GM12892 (cell line): Measurements from ENCODE around the gene RILP.

ENCODE experiments used
- DNase-seq: peaks from one replicate; pipeline ENCODE4 v3.0.0; 2011; ENCODE audit not compliant: insufficient read length
- FAIRE-seq: peaks from 2 replicates; lab custom pipeline; 2011; peaks lifted over from hg19 to GRCh38; lab: Jason Lieb, UNC
- POLR2A ChIP-seq: IDR thresholded peaks from 2 replicates; pipeline ENCODE4 v1.6.1; 2011; ENCODE audit warnings: low read depth, low read length, control low read depth
- POLR2AphosphoS5 ChIP-seq: IDR thresholded peaks from 2 replicates; pipeline ENCODE4 v1.6.1; 2011; ENCODE audit warnings: low read depth, low read length, control low read depth
- TAF1 ChIP-seq: IDR thresholded peaks from 2 replicates; pipeline ENCODE4 v1.6.1; 2011; ENCODE audit warnings: low read depth, mild to moderate bottlenecking, control low read depth, low read length, borderline replicate concordance

RILP gene

DNA sequence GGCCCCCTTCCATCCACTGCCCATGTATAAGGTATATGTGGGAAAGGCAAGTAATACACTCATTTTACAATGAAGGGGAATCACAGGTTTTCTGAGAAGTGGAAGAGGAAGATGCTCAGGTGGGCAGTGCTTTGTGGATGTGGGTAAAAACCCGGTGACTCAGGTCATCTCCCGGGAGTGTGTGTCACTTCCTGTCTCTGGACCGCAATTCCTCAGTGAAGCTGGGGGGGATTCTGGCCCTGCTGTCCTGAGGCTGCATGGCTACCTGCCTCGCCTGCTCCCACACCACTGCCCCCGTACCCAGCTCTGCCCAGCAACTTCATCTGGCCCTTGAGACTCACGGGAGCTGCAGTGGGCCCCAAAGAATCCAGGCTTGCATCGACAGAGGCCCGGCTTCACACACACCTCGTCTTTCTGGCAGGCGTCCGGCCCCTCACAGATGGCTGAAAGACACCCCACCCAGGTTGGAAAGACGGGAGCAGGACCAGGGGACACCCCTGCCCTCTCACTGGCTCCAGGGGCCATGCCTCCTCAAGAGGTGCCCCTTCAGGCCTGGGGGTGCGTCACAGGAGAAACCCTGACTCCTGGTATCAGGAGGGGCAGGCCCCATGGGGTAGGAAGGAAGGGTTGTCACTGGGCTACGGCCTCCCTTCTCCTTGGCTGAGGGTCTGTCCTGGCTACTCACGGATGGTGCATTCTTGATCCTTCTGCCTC, 5.0 kb downstream of the RILP start:
- DNase-seq (peak; percentile 56), FAIRE-seq (peak; percentile 99)
- TF ChIP-seq POLR2AphosphoS5 (peak; percentile 56; the same call in 1 of the 2 replicates), POLR2A (peak; percentile 60; the same call in 1 of the 2 replicates), TAF1 (no peak)

DNA sequence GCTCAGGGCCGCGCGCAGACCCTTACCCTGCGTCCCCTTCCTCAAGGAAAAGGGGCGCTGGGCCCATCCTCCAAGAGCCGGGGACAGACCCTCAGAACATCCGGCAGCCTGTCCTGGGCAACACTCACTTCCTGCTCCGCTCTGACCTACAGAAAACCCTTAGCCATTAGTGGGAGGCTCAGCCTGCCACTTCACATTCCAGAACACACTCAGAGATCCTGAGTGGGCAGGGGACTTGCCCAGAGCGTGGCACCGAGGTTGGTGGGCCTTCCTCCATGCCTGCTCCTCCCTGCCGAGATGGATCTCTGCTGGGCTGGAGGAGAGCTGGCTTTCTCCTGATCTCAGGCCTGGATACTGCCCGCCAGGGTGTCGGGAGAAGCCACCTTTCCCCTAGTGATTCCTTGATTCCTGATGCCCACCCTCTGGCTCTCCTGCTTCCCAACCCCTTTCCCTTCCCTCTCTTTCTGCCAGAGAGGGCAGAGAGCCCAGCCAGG, 5.6 kb downstream of the RILP start:
- FAIRE-seq (no peak), DNase-seq (no peak)
- TF ChIP-seq TAF1 (no peak), POLR2AphosphoS5 (no peak)

DNA sequence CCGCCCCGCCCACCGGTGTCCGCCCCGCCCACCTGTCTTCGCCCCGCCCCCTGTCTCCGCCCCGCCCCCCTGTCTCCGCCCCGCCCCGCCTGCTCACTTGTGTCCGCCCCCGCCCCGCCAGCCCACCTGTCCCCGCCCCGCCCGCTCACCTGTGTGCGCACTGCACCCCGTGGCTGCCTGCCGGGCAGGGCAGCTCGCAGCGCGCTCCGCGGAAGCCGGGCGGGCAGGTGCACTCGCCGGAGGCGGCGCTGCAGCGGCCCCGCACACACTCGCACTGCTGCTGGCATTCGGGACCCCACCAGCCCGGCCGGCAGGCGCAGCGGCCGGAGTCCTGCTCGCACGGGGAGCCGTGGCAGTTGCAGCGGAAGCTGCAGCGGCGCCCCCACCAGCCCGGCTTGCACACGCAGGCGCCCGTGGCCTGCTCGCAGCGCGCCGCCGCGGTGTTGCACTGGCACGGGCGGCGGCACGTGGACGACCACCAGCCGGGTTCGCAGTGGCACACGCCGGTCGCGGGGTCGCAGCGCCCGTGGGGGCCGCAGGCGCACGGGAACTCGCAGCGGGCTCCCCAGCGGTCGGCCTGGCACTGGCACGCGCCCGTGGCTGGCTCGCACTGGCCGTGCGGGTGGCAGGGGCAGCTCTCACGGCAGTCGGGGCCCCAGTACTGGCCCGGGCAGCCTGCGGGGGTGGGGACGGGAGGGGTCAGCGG, 6.2 kb downstream of the RILP start:
- DNase-seq (peak; percentile 71), FAIRE-seq (no peak)
- TF ChIP-seq POLR2AphosphoS5 (no peak), POLR2A (0 out of 2 replicates have a peak, but pooled peaks have one; percentile 39)

GRCh38 chr17:1641065-1641403, 8.6 kb downstream of the RILP start:
- no peak for FAIRE-seq
- no peak for DNase-seq
- TF ChIP-seq POLR2AphosphoS5 (no peak), TAF1 (no peak), POLR2A (no peak)

DNA sequence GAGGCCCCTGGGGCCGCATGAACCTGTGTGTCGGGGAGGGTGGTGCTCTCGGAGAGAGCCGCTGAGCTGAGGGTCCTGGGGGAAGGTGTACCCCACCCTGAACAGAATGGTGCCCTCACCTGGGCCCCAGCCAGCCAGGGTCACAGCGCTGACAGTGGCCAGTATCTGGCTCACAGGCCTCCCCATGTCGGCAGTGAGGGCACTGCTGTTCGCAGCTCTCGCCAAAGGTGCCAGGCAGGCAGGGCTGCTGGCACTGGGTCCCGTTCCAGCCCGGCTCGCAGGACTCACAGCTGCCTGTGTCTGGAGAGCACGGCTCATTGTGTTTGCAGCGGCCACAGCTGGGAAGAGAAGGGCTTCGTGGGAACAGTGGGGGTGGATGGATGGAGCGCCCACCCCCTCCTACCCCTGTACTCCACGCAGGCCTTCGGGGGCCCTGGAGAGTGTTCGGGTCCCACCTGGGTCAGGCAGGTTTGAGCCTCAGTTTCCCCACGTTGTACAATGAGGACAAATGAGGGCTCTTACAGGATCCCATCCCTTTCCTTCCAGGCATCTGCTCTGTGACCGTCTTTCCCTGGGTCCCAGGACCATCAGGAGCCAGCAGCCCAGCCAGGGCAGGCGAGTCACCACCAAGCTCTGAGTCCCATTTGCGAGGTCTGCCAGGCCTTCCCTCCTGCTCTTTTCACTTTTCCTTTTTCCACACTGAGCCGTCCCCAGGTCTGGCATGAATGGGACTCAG, 9.2 kb downstream of the RILP start:
- no peak for DNase-seq
- FAIRE-seq: no peak
- TF ChIP-seq POLR2A (no peak), TAF1 (no peak), POLR2AphosphoS5 (no peak)

- DNase-seq (no peak), FAIRE-seq (no peak)
- no peak for TF ChIP-seq POLR2A
- TF ChIP-seq TAF1: no peak
- no peak for TF ChIP-seq POLR2AphosphoS5
Observed at GRCh38 chr17:1639549-1640180, 10.0 kb downstream of the RILP start.

DNA sequence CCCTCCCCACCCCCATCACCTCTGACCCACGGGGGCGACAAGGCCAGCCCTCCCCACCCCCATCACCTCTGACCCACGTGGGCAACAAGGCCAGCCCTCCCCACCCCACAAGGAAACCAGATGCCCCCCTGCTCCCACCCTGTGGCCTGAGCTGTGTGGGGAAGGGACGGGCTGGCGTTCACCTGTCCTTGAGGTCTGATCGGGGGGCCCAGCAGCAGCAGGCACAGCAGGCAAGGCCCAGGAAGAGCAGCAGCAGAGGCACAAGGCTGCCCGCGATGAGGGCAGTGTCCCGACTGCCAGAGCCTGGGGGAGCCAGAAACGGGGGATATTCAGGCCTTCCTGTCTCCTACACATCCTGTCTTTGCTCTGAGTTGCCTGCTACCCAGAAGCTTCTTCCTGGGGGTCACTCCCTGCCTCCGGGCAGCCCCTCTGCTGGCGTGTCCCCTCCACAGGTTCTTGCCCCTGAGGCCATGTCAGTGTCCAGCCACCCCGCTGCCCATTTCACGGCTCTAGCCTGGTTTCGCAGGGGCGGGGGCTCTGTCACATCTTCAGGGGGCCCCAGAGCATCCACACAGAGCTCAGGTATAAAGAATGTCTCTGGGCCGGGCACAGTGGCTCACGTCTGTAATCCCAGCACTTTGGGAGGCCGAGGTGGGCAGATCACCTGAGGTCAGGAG, 10.9 kb downstream of the RILP start:
- DNase-seq: no peak
- no peak for FAIRE-seq
- TF ChIP-seq POLR2AphosphoS5 (no peak), TAF1 (no peak), POLR2A (no peak)

- DNase-seq (no peak), FAIRE-seq (no peak)
- TF ChIP-seq TAF1 (no peak), POLR2A (no peak)
Observed at GRCh38 chr17:1638171-1638590, 11.5 kb downstream of the RILP start.

GRCh38 chr17:1636732-1637285, 12.9 kb downstream of the RILP start:
- FAIRE-seq: no peak
- no peak for DNase-seq
- no peak for TF ChIP-seq POLR2A

- DNase-seq (no peak), FAIRE-seq (no peak)
- TF ChIP-seq POLR2A (no peak), TAF1 (no peak), POLR2AphosphoS5 (no peak)
Observed at GRCh38 chr17:1635675-1636465, 13.8 kb downstream of the RILP start.
